Measurements from ENCODE around the gene SARS2.

DNA sequence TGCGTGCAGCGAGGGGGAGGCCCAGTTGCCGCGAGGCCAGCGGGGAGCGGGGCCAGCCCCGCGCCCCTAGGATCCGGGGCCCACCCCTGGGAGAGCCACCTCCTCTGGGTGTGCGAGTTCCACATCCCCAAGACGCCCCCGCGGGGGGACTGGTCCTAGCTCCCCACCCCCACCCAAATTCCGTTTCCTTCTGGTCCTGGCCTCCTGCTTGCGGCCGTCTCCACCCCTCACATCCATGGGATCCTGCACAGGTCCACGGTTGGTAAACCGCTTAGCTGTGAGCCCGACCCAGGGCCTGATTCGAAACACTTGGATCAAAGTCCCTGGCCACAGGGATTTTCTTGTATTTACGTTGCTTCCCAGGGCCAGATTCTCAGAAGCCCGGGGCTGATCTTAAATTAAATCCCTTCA is 45.3 kb upstream of the SARS2 start:
- TF ChIP-seq POLR2AphosphoS5 (IDR thresholded peaks at IDR 0.05; ENCODE audit: low read depth, low read length) (no peak), POLR2A (IDR thresholded peaks at IDR 0.05; ENCODE audit: low read depth, low read length) (no peak), SPI1 (IDR thresholded peaks at IDR 0.05; ENCODE audit: low read depth, low read length) (no peak), TAF1 (IDR thresholded peaks at IDR 0.05; ENCODE audit: low read depth, low read length) (no peak), POU2F2 (IDR thresholded peaks at IDR 0.05; ENCODE audit: low read depth, low read length) (no peak), PAX5 (IDR thresholded peaks at IDR 0.05; ENCODE audit: insufficient read depth, low read length, severe bottlenecking) (no peak)
